Epidermal melanocyte (primary cell): ENCODE results near the gene USP17L30.
"Not testable (repeated sequence)": the region's sequence is repeated elsewhere in the genome, so short reads cannot be mapped to it uniquely, and the experiment has no call there.

Experiments
- DNase-seq: peaks from one replicate; pipeline ENCODE4 v3.0.0; 2011; ENCODE audit warnings: low spot score; ENCODE audit not compliant: insufficient read length

The USP17L30 gene

GRCh38 chr4:9362829-9363228 is at the start of gene USP17L30:
USP17L30 (plus strand) TSS chr4:9363129; CDS start chr4:9363129, 0 bp downstream.
- not testable (repeated sequence) for DNase-seq

- DNase-seq = not testable (repeated sequence)
Measured at GRCh38 chr4:9324191-9324590, 38.7 kb upstream of the USP17L30 start.

GRCh38 chr4:9324865-9325264 is 38.1 kb upstream of the USP17L30 start, which contains the start of gene USP17L24:
USP17L24 (plus strand) TSS chr4:9325165; CDS start chr4:9325165, 0 bp downstream.
- not testable (repeated sequence) for DNase-seq

GRCh38 chr4:9329611-9330010 is 33.3 kb upstream of the USP17L30 start, which contains the start of gene USP17L25:
USP17L25 (plus strand) TSS chr4:9329911; CDS start chr4:9329911, 0 bp downstream.
- not testable (repeated sequence) for DNase-seq

- not testable (repeated sequence) for DNase-seq
Measured at GRCh38 chr4:9334358-9334757, 28.6 kb upstream of the USP17L30 start, which contains the start of gene USP17L26. USP17L26 (plus strand) TSS chr4:9334658; CDS start chr4:9334658, 0 bp downstream.

- not testable (repeated sequence) for DNase-seq
Measured at GRCh38 chr4:9339103-9339502, 23.8 kb upstream of the USP17L30 start, which contains the start of gene USP17L5. USP17L5 (plus strand) TSS chr4:9339403; CDS start chr4:9339403, 0 bp downstream.

GRCh38 chr4:9343848-9344247 is 19.1 kb upstream of the USP17L30 start, which contains the start of gene USP17L27:
USP17L27 (plus strand) TSS chr4:9344148; CDS start chr4:9344148, 0 bp downstream.
- DNase-seq = not testable (repeated sequence)

- not testable (repeated sequence) for DNase-seq
Measured at GRCh38 chr4:9348593-9348992, 14.3 kb upstream of the USP17L30 start, which contains the start of gene USP17L28. USP17L28 (plus strand) TSS chr4:9348893; CDS start chr4:9348893, 0 bp downstream.

GRCh38 chr4:9350866-9351265 is 12.1 kb upstream of the USP17L30 start:
- not testable (repeated sequence) for DNase-seq

- not testable (repeated sequence) for DNase-seq
Measured at GRCh38 chr4:9353338-9353737, 9.6 kb upstream of the USP17L30 start, which contains the start of gene USP17L29. USP17L29 (plus strand) TSS chr4:9353638; CDS start chr4:9353638, 0 bp downstream.

GRCh38 chr4:9379881-9380280 is 17.0 kb downstream of the USP17L30 start:
- DNase-seq = not testable (repeated sequence)

- DNase-seq = not testable (repeated sequence)
Measured at GRCh38 chr4:9381012-9381534, 18.1 kb downstream of the USP17L30 start.

GRCh38 chr4:9384126-9384525 is 21.2 kb downstream of the USP17L30 start:
- DNase-seq = no peak

- not testable (repeated sequence) for DNase-seq
Measured at GRCh38 chr4:9389001-9389400, 26.1 kb downstream of the USP17L30 start.

GRCh38 chr4:9405774-9406173 is 42.8 kb downstream of the USP17L30 start:
- not testable (repeated sequence) for DNase-seq

- not testable (repeated sequence) for DNase-seq
Measured at GRCh38 chr4:9406491-9406890, 43.6 kb downstream of the USP17L30 start.

- DNase-seq = no peak
Measured at GRCh38 chr4:9409793-9410192, 46.9 kb downstream of the USP17L30 start.
